ENCODE measurements around the gene OST4. TPM values are rescaled to one million over a fixed set of nuclear protein-coding genes. Genes with fewer than 3 reads are reported as not detected.

The OST4 gene
- polyA plus RNA-seq, 1 donor (not counting 4 experiments of a cell fraction or from before 2014, with no cell fraction given) = 393 TPM

GRCh38 chr2:27050996-27051901 is 20.2 kb downstream of the OST4 start, which contains the start of gene AGBL5:
Gene AGBL5 (plus strand): TSS chr2:27051668. CDS start chr2:27052959, 1,291 bp downstream.
- peak; percentile 53 for DNase-seq (ENCODE audit: low read depth, low spot score)
- Histone ChIP-seq H2AFZ (ENCODE audit: control insufficient read depth, low read length) (peak within 1 kb of the TSS; percentile 92), H3K27me3 (ENCODE audit: control insufficient read depth, extremely low read depth, insufficient read depth, low read length) (no peaks in the 10 kb centered on the region), H3K4me1 (ENCODE audit: control insufficient read depth, extremely low read depth, insufficient read depth, low read length) (peaks cover 9% of the 10 kb centered on the region), H4K20me1 (ENCODE audit: control insufficient read depth, extremely low read depth, insufficient read depth, low read length) (no peaks in the 10 kb centered on the region), H3K4me3 (ENCODE audit: control insufficient read depth in 2 of 3, extremely low read depth in 1 of 3, insufficient read depth in 2 of 3, low read depth in 1 of 3, low read length in 3 of 3) (peak within 1 kb of the TSS; percentile 87 to 94 (median 88)), H3K36me3 (ENCODE audit: control insufficient read depth in 2 of 2, extremely low read depth in 1 of 2, insufficient read depth in 2 of 2, low read length in 2 of 2) (peaks cover 5 to 15% of the 10 kb centered on the region in 2 experiments), H3K79me2 (ENCODE audit: control insufficient read depth, insufficient read depth, low read length) (no peaks in the 10 kb centered on the region), H3K9me3 (ENCODE audit: control insufficient read depth, low read depth, low read length) (no peaks in the 10 kb centered on the region), H3K4me2 (ENCODE audit: control insufficient read depth, extremely low read depth, insufficient read depth, low read depth, low read length) (peak within 1 kb of the TSS; percentile 98), H3K9me1 (ENCODE audit: control insufficient read depth, extremely low read depth, insufficient read depth, low read length) (no peaks in the 10 kb centered on the region), H3K9ac (ENCODE audit: control insufficient read depth, extremely low read depth, insufficient read depth, low read length) (peak within 1 kb of the TSS; percentile 77), H3K27ac (ENCODE audit: control insufficient read depth, insufficient read depth, low read length) (peak within 1 kb of the TSS; percentile 77)
- FAIRE-seq = no peak
- no peak for TF ChIP-seq EZH2 (IDR thresholded peaks at IDR 0.05; ENCODE audit: low read length)
- no peak for TF ChIP-seq CTCF (optimal IDR thresholded peaks at IDR 0.05 in 1 of 3, IDR thresholded peaks at IDR 0.05 in 1 of 3, conservative IDR thresholded peaks at IDR 0.05 in 1 of 3; ENCODE audit: extremely low read depth in 1 of 3, insufficient read depth in 2 of 3, low read length in 3 of 3)
- dilution Hi-C loops (cut with MboI; ENCODE audit: extremely low pct_ligation_motif_present, low sequenced_read_pairs) = no loop called here

DNA sequence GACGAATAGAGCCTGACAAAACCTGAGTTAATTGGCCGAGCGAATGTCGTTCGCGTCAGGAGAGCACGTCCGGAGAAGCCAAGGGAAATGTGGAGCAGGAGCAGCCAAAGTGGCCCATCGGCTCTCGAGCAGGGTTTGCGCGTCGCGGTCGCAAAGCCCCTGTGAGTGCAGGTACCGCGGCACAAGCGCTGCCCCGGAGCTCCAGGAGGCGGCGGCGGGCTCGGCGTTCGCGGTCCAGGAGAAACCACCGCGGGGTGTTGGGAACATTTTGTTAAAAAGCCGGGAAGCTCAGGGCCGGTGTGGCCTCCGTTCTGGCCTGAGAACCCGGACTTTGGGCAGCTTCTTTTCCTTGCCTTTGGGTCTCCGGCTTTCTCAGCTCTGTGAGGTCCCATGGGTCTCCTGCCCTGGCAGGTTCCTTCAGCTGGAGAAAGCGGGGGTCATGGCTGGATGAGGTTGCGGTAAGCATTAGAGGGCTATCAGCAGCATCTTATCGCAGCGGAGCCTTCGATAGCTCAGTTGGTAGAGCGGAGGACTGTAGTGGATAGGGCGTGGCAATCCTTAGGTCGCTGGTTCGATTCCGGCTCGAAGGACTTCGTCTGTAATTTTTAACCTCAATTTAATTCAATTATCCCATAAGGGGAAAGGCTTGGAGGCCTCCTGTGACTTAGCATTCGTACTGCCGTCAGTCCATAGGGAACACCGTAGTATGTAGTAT is 21.0 kb downstream of the OST4 start:
- peak overlapping the region; percentile 98 for H3K4me2 ChIP-seq (ENCODE audit: control insufficient read depth, extremely low read depth, insufficient read depth, low read depth, low read length)
- H3K4me1 ChIP-seq (ENCODE audit: control insufficient read depth, extremely low read depth, insufficient read depth, low read length) = peaks cover 9% of the 10 kb centered on the region
- H3K79me2 ChIP-seq (ENCODE audit: control insufficient read depth, insufficient read depth, low read length) = no peaks in the 10 kb centered on the region
- peak overlapping the region; percentile 77 for H3K27ac ChIP-seq (ENCODE audit: control insufficient read depth, insufficient read depth, low read length)
- dilution Hi-C loops (cut with MboI; ENCODE audit: extremely low pct_ligation_motif_present, low sequenced_read_pairs) = no loop called here
- no peaks in the 10 kb centered on the region for H4K20me1 ChIP-seq (ENCODE audit: control insufficient read depth, extremely low read depth, insufficient read depth, low read length)
- peak overlapping the region; percentile 87 to 94 (median 88) for H3K4me3 ChIP-seq (ENCODE audit: control insufficient read depth in 2 of 3, extremely low read depth in 1 of 3, insufficient read depth in 2 of 3, low read depth in 1 of 3, low read length in 3 of 3)
- H3K9me1 ChIP-seq (ENCODE audit: control insufficient read depth, extremely low read depth, insufficient read depth, low read length) = no peaks in the 10 kb centered on the region
- H3K9me3 ChIP-seq (ENCODE audit: control insufficient read depth, low read depth, low read length) = no peaks in the 10 kb centered on the region
- peak overlapping the region; percentile 92 for H2AFZ ChIP-seq (ENCODE audit: control insufficient read depth, low read length)
- peaks cover 0 to 12% of the 10 kb centered on the region in 2 experiments for H3K36me3 ChIP-seq (ENCODE audit: control insufficient read depth in 2 of 2, extremely low read depth in 1 of 2, insufficient read depth in 2 of 2, low read length in 2 of 2)
- DNase-seq (ENCODE audit: low read depth, low spot score) (peak; percentile 83), FAIRE-seq (peak; percentile 73)
- H3K9ac ChIP-seq (ENCODE audit: control insufficient read depth, extremely low read depth, insufficient read depth, low read length) = peak overlapping the region; percentile 77
- no peaks in the 10 kb centered on the region for H3K27me3 ChIP-seq (ENCODE audit: control insufficient read depth, extremely low read depth, insufficient read depth, low read length)
- peak; percentile 20 to 65 (median 28) for TF ChIP-seq CTCF (optimal IDR thresholded peaks at IDR 0.05 in 1 of 3, IDR thresholded peaks at IDR 0.05 in 1 of 3, conservative IDR thresholded peaks at IDR 0.05 in 1 of 3; ENCODE audit: extremely low read depth in 1 of 3, insufficient read depth in 2 of 3, low read length in 3 of 3)
- no peak for TF ChIP-seq EZH2 (IDR thresholded peaks at IDR 0.05; ENCODE audit: low read length)
